AG09309 (cell line): ENCODE data around the gene APOL2.

Experiments
- DNase-seq: peaks from one replicate; pipeline ENCODE4 v3.0.0-alpha.2; 2010; ENCODE audit warnings: low read depth
- H3K4me3 ChIP-seq: 2 replicates; pipeline ENCODE4 v1.5.1; 2011; ENCODE audit warnings: mild to moderate bottlenecking, low read depth, low read length, moderate library complexity; ENCODE audit not compliant: control insufficient read depth
- TF ChIP-seq, protein P1 (sequence below): IDR thresholded peaks from 2 replicates; pipeline ENCODE4 v1.5.1; 2011; ENCODE audit warnings: mild to moderate bottlenecking, low read depth, low read length, inconsistent platforms; ENCODE audit not compliant: insufficient read depth, control insufficient read depth; ENCODE audit errors: missing control alignments

APOL2 gene, protein sequence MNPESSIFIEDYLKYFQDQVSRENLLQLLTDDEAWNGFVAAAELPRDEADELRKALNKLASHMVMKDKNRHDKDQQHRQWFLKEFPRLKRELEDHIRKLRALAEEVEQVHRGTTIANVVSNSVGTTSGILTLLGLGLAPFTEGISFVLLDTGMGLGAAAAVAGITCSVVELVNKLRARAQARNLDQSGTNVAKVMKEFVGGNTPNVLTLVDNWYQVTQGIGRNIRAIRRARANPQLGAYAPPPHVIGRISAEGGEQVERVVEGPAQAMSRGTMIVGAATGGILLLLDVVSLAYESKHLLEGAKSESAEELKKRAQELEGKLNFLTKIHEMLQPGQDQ

GRCh38 chr22:36239401-36240171 lies at the start of gene APOL2:
Gene APOL2 (minus strand): TSS chr22:36239527. CDS start chr22:36233162, 6,365 bp downstream.
- TF ChIP-seq, protein P1, sequence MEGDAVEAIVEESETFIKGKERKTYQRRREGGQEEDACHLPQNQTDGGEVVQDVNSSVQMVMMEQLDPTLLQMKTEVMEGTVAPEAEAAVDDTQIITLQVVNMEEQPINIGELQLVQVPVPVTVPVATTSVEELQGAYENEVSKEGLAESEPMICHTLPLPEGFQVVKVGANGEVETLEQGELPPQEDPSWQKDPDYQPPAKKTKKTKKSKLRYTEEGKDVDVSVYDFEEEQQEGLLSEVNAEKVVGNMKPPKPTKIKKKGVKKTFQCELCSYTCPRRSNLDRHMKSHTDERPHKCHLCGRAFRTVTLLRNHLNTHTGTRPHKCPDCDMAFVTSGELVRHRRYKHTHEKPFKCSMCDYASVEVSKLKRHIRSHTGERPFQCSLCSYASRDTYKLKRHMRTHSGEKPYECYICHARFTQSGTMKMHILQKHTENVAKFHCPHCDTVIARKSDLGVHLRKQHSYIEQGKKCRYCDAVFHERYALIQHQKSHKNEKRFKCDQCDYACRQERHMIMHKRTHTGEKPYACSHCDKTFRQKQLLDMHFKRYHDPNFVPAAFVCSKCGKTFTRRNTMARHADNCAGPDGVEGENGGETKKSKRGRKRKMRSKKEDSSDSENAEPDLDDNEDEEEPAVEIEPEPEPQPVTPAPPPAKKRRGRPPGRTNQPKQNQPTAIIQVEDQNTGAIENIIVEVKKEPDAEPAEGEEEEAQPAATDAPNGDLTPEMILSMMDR = peak; percentile 79
- peak; percentile 80 for DNase-seq
- H3K4me3 ChIP-seq = peak within 1 kb of the TSS; percentile 76

DNA sequence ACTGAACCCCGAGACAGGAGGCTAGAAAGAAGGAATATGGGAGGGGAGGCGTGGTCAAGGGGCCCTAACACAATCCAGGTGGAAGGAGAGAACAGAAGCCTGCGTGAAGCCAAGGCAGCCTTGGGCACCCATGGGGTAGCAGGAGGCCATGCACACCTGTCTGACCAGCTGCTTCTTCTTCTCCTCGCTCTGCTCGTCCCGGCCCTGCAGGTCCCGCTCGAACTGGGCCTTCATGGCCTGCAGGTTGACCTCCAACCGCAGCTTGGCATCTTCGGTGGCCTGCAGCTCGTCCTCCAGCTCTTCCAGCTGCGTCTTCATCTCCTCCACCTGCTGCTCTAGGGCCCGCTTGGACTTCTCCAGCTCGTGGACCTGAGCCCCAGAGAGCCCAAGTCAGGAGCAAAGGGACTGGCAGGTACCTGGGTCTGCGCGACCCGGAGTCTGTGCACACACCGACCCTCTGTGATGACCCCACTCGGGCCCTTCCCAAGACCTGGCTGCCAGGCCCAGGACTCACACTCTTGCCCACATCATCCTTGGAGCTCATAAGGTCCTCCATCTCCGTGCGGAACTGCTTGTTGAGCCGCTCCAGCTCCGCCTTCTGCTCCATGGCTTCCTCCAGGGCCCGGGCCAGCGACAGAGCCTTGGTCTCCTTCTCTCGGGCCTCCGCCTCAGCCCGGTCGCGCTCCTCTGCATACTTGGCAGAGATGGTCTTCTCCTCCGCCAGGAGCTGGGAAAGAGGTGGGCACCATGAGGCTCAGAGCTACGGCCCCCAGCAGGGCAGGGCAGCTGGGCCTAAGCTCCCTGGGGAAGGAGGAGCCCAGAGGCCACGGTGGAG lies 49.5 kb upstream of the APOL2 start:
- TF ChIP-seq, protein P1 = no peak
- no peak overlapping the region for H3K4me3 ChIP-seq
- DNase-seq = no peak

DNA sequence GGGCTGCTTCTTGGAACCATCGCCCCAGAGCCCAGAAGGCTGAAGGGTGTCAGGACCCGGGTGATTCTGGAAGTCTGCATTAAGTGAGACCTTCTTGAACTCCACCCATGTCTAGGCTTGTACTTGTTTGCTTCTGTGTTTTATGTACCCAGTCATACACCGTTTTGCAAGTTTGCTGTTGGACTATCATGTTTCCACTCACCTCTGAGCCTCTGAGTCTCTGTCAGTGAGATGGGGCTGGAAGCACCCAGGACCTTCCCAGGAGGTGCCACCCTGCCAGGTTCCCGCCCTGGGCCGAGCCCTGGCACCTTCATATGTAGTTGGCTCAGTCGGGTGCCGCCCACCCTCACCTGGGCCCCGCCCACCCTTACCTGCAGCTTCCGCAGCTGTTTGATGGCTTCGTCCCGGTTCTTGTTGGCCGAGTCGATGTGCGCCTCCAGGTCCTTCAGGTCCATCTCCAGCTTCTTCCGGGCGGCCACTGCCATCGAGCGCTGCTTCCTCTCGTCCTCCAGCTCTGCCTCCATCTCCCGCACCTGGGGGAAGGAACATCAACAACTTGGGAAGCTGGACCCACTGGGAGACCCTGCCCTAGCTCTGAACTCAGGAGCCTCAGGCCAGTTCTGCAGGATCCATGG lies 48.7 kb upstream of the APOL2 start:
- no peak overlapping the region for H3K4me3 ChIP-seq
- TF ChIP-seq, protein P1 = no peak

GRCh38 chr22:36286096-36286957 lies 47.0 kb upstream of the APOL2 start:
- TF ChIP-seq, protein P1 = peak; percentile 94
- peak; percentile 20 for DNase-seq
- H3K4me3 ChIP-seq = no peak overlapping the region

More for the DNA sequence above, 48.7 kb upstream of the APOL2 start:
- no peak for DNase-seq

DNA sequence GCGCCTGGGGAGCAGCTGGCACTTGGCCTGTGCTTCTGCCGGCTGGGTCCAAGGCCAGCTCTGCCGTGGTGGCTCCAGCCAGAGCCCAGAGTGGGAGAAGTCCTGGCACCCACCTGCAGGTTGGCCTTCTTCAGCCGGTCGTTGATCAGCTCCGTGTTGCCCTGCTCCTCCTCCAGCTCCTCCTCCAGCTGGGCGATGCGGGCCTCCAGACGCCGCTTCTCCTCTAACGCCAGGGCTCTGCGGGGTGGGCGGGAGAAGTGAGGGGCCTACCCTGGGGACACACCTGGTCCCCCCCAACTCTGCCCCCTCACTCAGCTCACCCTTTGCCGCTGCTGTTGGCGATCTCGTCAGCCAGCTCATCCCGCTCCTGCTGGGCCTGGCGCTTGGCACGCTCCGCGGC lies 46.2 kb upstream of the APOL2 start:
- TF ChIP-seq, protein P1 = no peak
- H3K4me3 ChIP-seq = no peak overlapping the region
- DNase-seq = no peak

DNA sequence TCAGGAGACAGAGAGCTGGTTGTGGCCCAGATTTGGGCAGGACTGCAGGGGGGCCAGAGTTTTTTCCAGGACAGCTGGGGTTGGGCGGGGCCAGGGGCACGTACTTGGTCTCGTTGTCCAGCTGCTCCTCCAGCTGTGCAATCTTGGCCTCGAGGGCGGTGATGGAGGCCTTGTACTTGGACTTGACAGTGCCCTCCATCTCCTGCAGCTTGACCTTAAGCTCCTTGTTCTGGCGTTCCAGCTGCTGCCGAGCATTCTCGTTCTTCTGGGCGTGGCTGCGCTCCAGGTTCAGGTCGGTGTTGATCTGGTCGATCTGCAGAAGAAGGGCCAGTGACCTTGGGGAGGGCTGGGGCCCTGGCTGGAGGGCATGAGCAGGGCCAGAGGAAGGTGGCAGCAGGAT lies 45.7 kb upstream of the APOL2 start:
- no peak for DNase-seq
- no peak overlapping the region for H3K4me3 ChIP-seq
- TF ChIP-seq, protein P1 = no peak
